HL-60/S4 (cell line): Measurements from ENCODE around the gene MTCH1.

ENCODE experiments used
- in situ Hi-C: fragments of 300-500 bp; cut with MboI; formaldehyde crosslinking; loops from 2 replicates; pipeline ENCODE4 v1.14.3; 2022; ENCODE audit warnings: low sequenced_read_pairs

The MTCH1 gene

GRCh38 chr6:36973647-36974046 lies 12.3 kb downstream of the MTCH1 start:
- in situ Hi-C loops = no loop called here

GRCh38 chr6:36973190-36973589 lies 12.8 kb downstream of the MTCH1 start:
- in situ Hi-C loops = no loop called here

- in situ Hi-C loops = no loop called here
These were observed 13.9 kb downstream of the MTCH1 start for GRCh38 chr6:36971921-36972673.

GRCh38 chr6:36970892-36971842 lies 14.8 kb downstream of the MTCH1 start:
- in situ Hi-C loops = no loop called here

- in situ Hi-C loops = no loop called here
These were observed 15.8 kb downstream of the MTCH1 start for GRCh38 chr6:36969988-36970891.

- in situ Hi-C loops = no loop called here
These were observed 16.7 kb downstream of the MTCH1 start for GRCh38 chr6:36969240-36969691.

GRCh38 chr6:36968266-36968977 lies 17.6 kb downstream of the MTCH1 start:
- in situ Hi-C loops = no loop called here

GRCh38 chr6:36967757-36968156 lies 18.2 kb downstream of the MTCH1 start:
- in situ Hi-C loops = no loop called here

GRCh38 chr6:36967301-36967700 lies 18.7 kb downstream of the MTCH1 start:
- in situ Hi-C loops = no loop called here

- in situ Hi-C loops = no loop called here
These were observed 21.1 kb downstream of the MTCH1 start for GRCh38 chr6:36964908-36965307.

GRCh38 chr6:36964349-36964748 lies 21.6 kb downstream of the MTCH1 start:
- in situ Hi-C loops = no loop called here

- in situ Hi-C loops = no loop called here
These were observed 22.3 kb downstream of the MTCH1 start for GRCh38 chr6:36963451-36964290.

GRCh38 chr6:36962874-36963273 lies 23.1 kb downstream of the MTCH1 start:
- in situ Hi-C loops = no loop called here

- in situ Hi-C loops = no loop called here
These were observed 24.3 kb downstream of the MTCH1 start for GRCh38 chr6:36961441-36962435.

- in situ Hi-C loops = no loop called here
These were observed 26.3 kb downstream of the MTCH1 start for GRCh38 chr6:36959555-36960250.

GRCh38 chr6:36958775-36959554 lies 27.0 kb downstream of the MTCH1 start:
- in situ Hi-C loops = no loop called here
